Activated CD8-positive, alpha-beta memory T cell treated with anti-CD3 and anti-CD28 coated beads, Interleukin-2, amount 50 U/mL, for 24 hours (primary cell): ENCODE data around the gene FSCB.
"Not testable (repeated sequence)": the region's sequence is repeated elsewhere in the genome, so short reads cannot be mapped to it uniquely, and the experiment has no call there.

ENCODE experiments used
- DNase-seq: peaks from one replicate; pipeline ENCODE4 v3.0.0-alpha.2; 2020; ENCODE audit errors: extremely low read depth

The FSCB gene

GRCh38 chr14:44507183-44507582, at the start of gene FSCB:
Gene FSCB, minus strand, starts transcription at chr14:44507283. Its CDS starts 296 bp downstream, at chr14:44506987.
- no peak for DNase-seq

- no peak for DNase-seq
Measured at GRCh38 chr14:44531658-44532057, 24.6 kb upstream of the FSCB start.

- DNase-seq: no peak
Measured at GRCh38 chr14:44530475-44530874, 23.4 kb upstream of the FSCB start.

GRCh38 chr14:44529026-44529425, 21.9 kb upstream of the FSCB start:
- DNase-seq: no peak

GRCh38 chr14:44528180-44528579, 21.1 kb upstream of the FSCB start:
- DNase-seq: no peak

GRCh38 chr14:44525237-44525636, 18.2 kb upstream of the FSCB start:
- no peak for DNase-seq

- DNase-seq: not testable (repeated sequence)
Measured at GRCh38 chr14:44515668-44516067, 8.6 kb upstream of the FSCB start.

GRCh38 chr14:44508834-44509233, 1.8 kb upstream of the FSCB start:
- no peak for DNase-seq

- DNase-seq: no peak
Measured at GRCh38 chr14:44505588-44505987, 1.5 kb downstream of the FSCB start.

GRCh38 chr14:44497148-44497547, 9.9 kb downstream of the FSCB start:
- DNase-seq: no peak

- DNase-seq: no peak
Measured at GRCh38 chr14:44494137-44494536, 12.9 kb downstream of the FSCB start.

- DNase-seq: no peak
Measured at GRCh38 chr14:44490966-44491365, 16.1 kb downstream of the FSCB start.

- DNase-seq: no peak
Measured at GRCh38 chr14:44477953-44478352, 29.1 kb downstream of the FSCB start.

GRCh38 chr14:44468771-44469170, 38.3 kb downstream of the FSCB start:
- DNase-seq: no peak

GRCh38 chr14:44463356-44464004, 43.6 kb downstream of the FSCB start:
- DNase-seq: no peak

GRCh38 chr14:44462381-44462780, 44.7 kb downstream of the FSCB start:
- DNase-seq: no peak

- no peak for DNase-seq
Measured at GRCh38 chr14:44461811-44462210, 45.3 kb downstream of the FSCB start.
